GM12878 (cell line): ENCODE data around the gene GYG1. TPM values are rescaled to one million over a fixed set of nuclear protein-coding genes. Genes with fewer than 3 reads are reported as not detected.

Experiments
- ATAC-seq: fragments of 200-7000 bp; cut with Tn5 transposase; 3 replicates; pipeline ENCODE4 v1.9.1; 2020; ENCODE audit warnings: mild to moderate bottlenecking, moderate library complexity
- BruUV-seq: library from RNA; stranded (reverse); fragments of 400-500 nt; replicated peaks from 2 replicates; lab custom pipeline; 2021; lab: Mats Ljungman, UMichigan
- CTCF ChIA-PET: fragments of 300-600 bp; sonication (Branson Sonifier 250); formaldehyde crosslinking; extraction: SDS; loops from one replicate; lab custom pipeline; 2021; ENCODE audit warnings: inconsistent platforms; lab: Yijun Ruan, JAX
- POLR2A ChIA-PET: fragments of 350-600 bp; formaldehyde crosslinking; extraction: SDS; loops from one replicate; lab custom pipeline; 2021; ENCODE audit warnings: inconsistent platforms; lab: Charles Lee
- RAD21 ChIA-PET: fragments of 300-600 bp; sonication (Branson Sonifier 250); formaldehyde crosslinking; loops from one replicate; lab custom pipeline; 2023; ENCODE audit warnings: antibody characterized with exemption; ENCODE audit not compliant: unreplicated experiment; lab: Charles Lee
- SMC1A ChIA-PET: fragments of 300-600 bp; sonication (Branson Sonifier 250); formaldehyde crosslinking; loops from one replicate; lab custom pipeline; 2023; ENCODE audit not compliant: unreplicated experiment, uncharacterized antibody; lab: Charles Lee
- DNase-seq: peaks from one replicate; pipeline ENCODE4 v3.0.0-alpha.2; 2011; ENCODE audit warnings: low read depth, low spot score
- FAIRE-seq: peaks from 3 replicates; lab custom pipeline; 2011; peaks lifted over from hg19 to GRCh38; lab: Jason Lieb, UNC
- H2AFZ ChIP-seq: 2 replicates; pipeline ENCODE4 v1.6.0; 2011; ENCODE audit warnings: low read depth, low read length, control low read depth; ENCODE audit not compliant: control insufficient read depth
- H3K27ac ChIP-seq: 2 replicates; pipeline ENCODE4 v1.5.1; 2011; ENCODE audit warnings: control low read depth; ENCODE audit not compliant: control insufficient read depth, insufficient read depth
- H3K27me3 ChIP-seq, 2 experiments: replicated peaks in 1 of 2; 2 replicates each; pipeline versions ENCODE4 v1.6.0 to v1.6.1; 2011; ENCODE audit warnings: low read length in 1 of 2; ENCODE audit not compliant: control insufficient read depth in 2 of 2, insufficient read depth in 2 of 2
- H3K36me3 ChIP-seq, 2 experiments: 2 replicates each; pipeline ENCODE4 v1.5.1; 2011; ENCODE audit warnings: low read length in 1 of 2; ENCODE audit not compliant: control insufficient read depth in 2 of 2, insufficient read depth in 2 of 2
- H3K4me1 ChIP-seq: 2 replicates; pipeline ENCODE4 v1.6.1; 2011; ENCODE audit warnings: mild to moderate bottlenecking, low read length, moderate library complexity, mixed read lengths; ENCODE audit not compliant: control insufficient read depth, insufficient read depth
- H3K4me2 ChIP-seq: 2 replicates; pipeline ENCODE4 v1.6.0; 2011; ENCODE audit warnings: control low read depth; ENCODE audit not compliant: control insufficient read depth, insufficient read depth
- H3K4me3 ChIP-seq: fragments of 200-600 bp; sonication (generic); 2 replicates; pipeline ENCODE4 v1.5.1; 2016
- H3K79me2 ChIP-seq: 2 replicates; pipeline ENCODE4 v1.6.0; 2011; ENCODE audit warnings: low read length; ENCODE audit not compliant: control insufficient read depth, insufficient read depth
- H3K9ac ChIP-seq: 2 replicates; pipeline ENCODE4 v1.8.0; 2011; ENCODE audit warnings: low read length, control low read depth, mixed read lengths; ENCODE audit not compliant: control insufficient read depth, insufficient read depth
- H3K9me3 ChIP-seq: replicated peaks from 3 replicates; pipeline ENCODE4 v1.5.1; 2011; ENCODE audit warnings: mild to moderate bottlenecking, low read length; ENCODE audit not compliant: control insufficient read depth, insufficient read depth
- H4K20me1 ChIP-seq: 2 replicates; pipeline ENCODE4 v1.6.0; 2011; ENCODE audit not compliant: control insufficient read depth, insufficient read depth
- CREM ChIP-seq: IDR thresholded peaks from 2 replicates; pipeline ENCODE4 v1.6.1; 2014; ENCODE audit warnings: antibody characterized with exemption, low read depth
- CTCF ChIP-seq, 3 experiments: IDR thresholded peaks in 2 of 3; conservative IDR thresholded peaks in 1 of 3; 2 replicates each; pipeline ENCODE4 v1.5.1; 2011; ENCODE audit warnings: low read depth in 3 of 3, low read length in 3 of 3, mild to moderate bottlenecking in 3 of 3, control low read depth in 2 of 3, moderate library complexity in 2 of 3, inconsistent platforms in 1 of 3, mixed read lengths in 1 of 3; ENCODE audit not compliant: control insufficient read depth in 2 of 3, insufficient read depth in 1 of 3; ENCODE audit errors: extremely low read depth in 1 of 3
- RAD21 ChIP-seq: IDR thresholded peaks from 2 replicates; pipeline ENCODE4 v1.6.1; 2011; ENCODE audit warnings: mild to moderate bottlenecking, low read depth, low read length, moderate library complexity; ENCODE audit not compliant: insufficient read depth
- SMAD5 ChIP-seq: IDR thresholded peaks from 2 replicates; pipeline ENCODE4 v1.6.1; 2016; ENCODE audit warnings: antibody characterized with exemption, low read depth
- WGBS: methylation state at CpG from one replicate; pipeline ENCODE4 v1.1.6; 2016; ENCODE audit warnings: low lambda C conversion rate; ENCODE audit not compliant: insufficient replicate concordance, insufficient coverage; ENCODE audit errors: missing lambda C conversion rate; 5-methylcytosine and 5-hydroxymethylcytosine counted together
- in situ Hi-C: fragments of 300-500 bp; cut with MboI; formaldehyde crosslinking; loops from 9 replicates; pipeline ENCODE4 v1.14.3; 2018; ENCODE audit warnings: mixed read lengths
- intact Hi-C: fragments of 100-400 bp; cut with micrococcal nuclease; formaldehyde crosslinking; loops from one replicate; pipeline ENCODE4 v1.14.2; 2022; ENCODE audit not compliant: unreplicated experiment
- polyA plus RNA-seq, 11 experiments: library from polyadenylated mRNA; depleted of rRNA in 4 of 11; unstranded in 6 of 11; stranded (reverse) in 5 of 11; fragments of >200 nt; fragmentation: Nextera tagmentation in 4 of 11; fragmentation: Illumina TruSeq in 1 of 11; extraction: Ambion mirVana in 4 of 11; extraction: Trizol in 1 of 11; gene quantifications; 1 replicate in 1 of 11; 2 replicates in 10 of 11; pipeline versions ENCODE4 v1.2.1 to v1.2.3, GENCODE V29; 2011 to 2016; ENCODE audit warnings: inconsistent platforms in 2 of 11, missing spikeins in 2 of 11, low read depth in 1 of 11
- total RNA-seq, 4 experiments: library from RNA; depleted of rRNA in 3 of 4; stranded (reverse); fragments of >200 nt in 3 of 4; fragmentation: Illumina TruSeq in 1 of 4; extraction: Trizol in 1 of 4; gene quantifications; 2 replicates each; pipeline versions ENCODE4 v1.2.1 to v1.2.3, GENCODE V29; 2013 to 2021

GYG1 gene
- total and polyA plus RNA-seq, 10 of the 15 experiments (the other 5 are each of a cell fraction or from before 2014, with no cell fraction given) = 11.8 to 38.9 (median 22.9) TPM

- TF ChIP-seq CREM = no peak
- TF ChIP-seq, all 136 proteins: peak for 0
These were observed 42.3 kb upstream of the GYG1 start (continued) for GRCh38 chr3:148948913-148949657.

- Histone ChIP-seq H3K9ac (no peak overlapping the region), H3K27ac (no peak overlapping the region), H3K9me3 (no peaks in the 10 kb centered on the region), H2AFZ (no peak overlapping the region), H3K79me2 (no peaks in the 10 kb centered on the region), H3K36me3 (no peaks in the 10 kb centered on the region), H3K4me1 (no peaks in the 10 kb centered on the region), H3K4me2 (no peak overlapping the region), H4K20me1 (no peaks in the 10 kb centered on the region), H3K27me3 (no peaks in the 10 kb centered on the region; a peak in 1 of 4 replicates), H3K4me3 (no peak overlapping the region)
- RAD21 ChIA-PET = interaction anchor here (0.9 to 1.2 kb wide), 3 partner anchors 121 to 570 kb away, joined by 3 to 4 read pairs (median 4); no protein-coding TSS in a partner anchor
- TF ChIP-seq CTCF (IDR thresholded peaks at IDR 0.05 in 2 of 3, conservative IDR thresholded peaks at IDR 0.05 in 1 of 3; ENCODE audit: control insufficient read depth in 2 of 3, extremely low read depth in 1 of 3, insufficient read depth in 1 of 3, low read depth in 3 of 3, low read length in 3 of 3) (peak; percentile 27 to 40 (median 31); a peak in 4 of 6 replicates), SMAD5 (no peak), RAD21 (peak; percentile 40; the same call in 1 of the 2 replicates)
- in situ Hi-C loops = no loop called here
- DNase-seq (no peak), ATAC-seq (peak; percentile 74), FAIRE-seq (no peak)
- SMC1A ChIA-PET = interaction anchor here (0.8 to 1.3 kb wide), 5 partner anchors 52 to 325 kb away, joined by 3 to 7 read pairs (median 3); no protein-coding TSS in a partner anchor
- POLR2A ChIA-PET = interaction anchor here (0.6 kb wide), 1 partner anchor 92 kb away, joined by 3 read pairs; no protein-coding TSS in a partner anchor
- intact Hi-C loops = no loop called here
- no TSS peak for BruUV-seq
- CTCF ChIA-PET = interaction anchor here (0.7 to 11.7 kb wide), 19 partner anchors 9 to 1567 kb away, joined by 3 to 179 read pairs (median 3); partner anchors contain the start of gene CPA3
- WGBS = 0% methylated on average over 1 of the region's 1 CpG
These were observed 40.5 kb upstream of the GYG1 start for GRCh38 chr3:148950806-148951205.
